DND-41 (cell line): ENCODE measurements around the gene GAS7.
"Not testable (repeated sequence)": the region's sequence is repeated elsewhere in the genome, so short reads cannot be mapped to it uniquely, and the experiment has no call there.

Experiments
- ATAC-seq: fragments of 200-7000 bp; cut with Tn5 transposase; 3 replicates; pipeline ENCODE4 v1.9.1; 2021; ENCODE audit warnings: low read depth; ENCODE audit not compliant: insufficient read depth
- DNase-seq: peaks from one replicate; pipeline ENCODE4 v3.0.0-alpha.2; 2020
- H2AFZ ChIP-seq: 2 replicates; pipeline ENCODE4 v1.6.0; 2012; ENCODE audit warnings: low read depth, low read length
- H3K27ac ChIP-seq: 2 replicates; pipeline ENCODE4 v1.5.1; 2012; ENCODE audit warnings: low read length, inconsistent platforms
- H3K27me3 ChIP-seq: fragments of 200-600 bp; sonication (generic); 2 replicates; pipeline ENCODE4 v1.6.0; 2012; ENCODE audit warnings: low read length, mild to moderate bottlenecking, inconsistent platforms; ENCODE audit not compliant: insufficient read depth, poor library complexity
- H3K36me3 ChIP-seq: 2 replicates; pipeline ENCODE4 v1.5.1; 2012; ENCODE audit warnings: low read length, inconsistent platforms; ENCODE audit not compliant: insufficient read depth
- H3K4me1 ChIP-seq: 2 replicates; pipeline ENCODE4 v1.5.1; 2012; ENCODE audit warnings: mild to moderate bottlenecking, low read length; ENCODE audit not compliant: insufficient read depth
- H3K4me2 ChIP-seq: 2 replicates; pipeline ENCODE4 v1.6.0; 2012; ENCODE audit warnings: mild to moderate bottlenecking, moderate library complexity, low read length, inconsistent platforms; ENCODE audit not compliant: insufficient read depth
- H3K4me3 ChIP-seq, 2 experiments: fragments of 200-600 bp in 1 of 2; shearing (Covaris generic) in 1 of 2; 2 replicates each; pipeline ENCODE4 v1.5.1; 2012 to 2016; ENCODE audit warnings: inconsistent platforms in 2 of 2, low read length in 2 of 2, mild to moderate bottlenecking in 2 of 2, low read depth in 1 of 2, moderate library complexity in 1 of 2
- H3K79me2 ChIP-seq: 2 replicates; pipeline ENCODE4 v1.6.0; 2012; ENCODE audit warnings: low read length, inconsistent platforms; ENCODE audit not compliant: insufficient read depth
- H3K9ac ChIP-seq: 2 replicates; pipeline ENCODE4 v1.6.0; 2012; ENCODE audit warnings: low read depth, mild to moderate bottlenecking, inconsistent platforms, low read length, moderate library complexity
- H3K9me3 ChIP-seq: 2 replicates; pipeline ENCODE4 v1.5.1; 2012; ENCODE audit warnings: low read length, moderate library complexity, mild to moderate bottlenecking, inconsistent platforms; ENCODE audit not compliant: insufficient read depth, severe bottlenecking
- H4K20me1 ChIP-seq: 2 replicates; pipeline ENCODE4 v1.6.0; 2012; ENCODE audit warnings: low read length; ENCODE audit not compliant: insufficient read depth
- EZH2 ChIP-seq: IDR thresholded peaks from 3 replicates; pipeline ENCODE4 v1.6.1; 2012; ENCODE audit warnings: borderline replicate concordance, low read depth, mild to moderate bottlenecking, moderate library complexity, low read length, inconsistent platforms; ENCODE audit not compliant: severe bottlenecking
- TF ChIP-seq, protein P1 (sequence below): IDR thresholded peaks from 2 replicates; pipeline ENCODE4 v1.5.1; 2012; ENCODE audit warnings: borderline replicate concordance, low read length, moderate library complexity, mild to moderate bottlenecking; ENCODE audit not compliant: poor library complexity, severe bottlenecking; ENCODE audit errors: extremely low read depth

The GAS7 gene

DNA sequence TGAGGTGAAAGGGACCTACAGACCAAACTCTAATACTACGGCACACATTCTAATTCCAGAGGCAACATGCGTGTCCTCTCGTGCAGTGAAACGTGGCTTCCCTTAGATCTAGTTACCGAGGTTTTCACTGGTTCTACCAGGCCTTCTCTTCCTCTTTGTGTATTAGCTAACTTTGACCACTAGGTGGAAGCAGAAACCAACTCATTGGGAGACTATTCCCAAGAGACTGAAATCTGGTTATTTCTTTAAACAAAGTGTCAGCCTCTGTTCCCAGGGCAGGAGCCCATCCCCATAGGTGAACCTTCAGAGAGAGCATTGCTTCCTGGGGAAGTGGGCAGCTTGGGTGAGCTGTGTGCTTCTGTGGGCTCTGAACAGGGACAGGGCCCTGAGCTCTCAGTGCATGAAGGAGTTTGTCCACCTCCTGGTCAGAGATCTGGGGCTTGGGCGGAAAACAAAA lies 273.6 kb downstream of the GAS7 start:
- no peak overlapping the region for H3K4me2 ChIP-seq
- no peaks in the 10 kb centered on the region for H3K9me3 ChIP-seq
- H3K9ac ChIP-seq, result no peak overlapping the region
- DNase-seq (peak; percentile 46), ATAC-seq (peak; percentile 83)
- TF ChIP-seq, protein P1, sequence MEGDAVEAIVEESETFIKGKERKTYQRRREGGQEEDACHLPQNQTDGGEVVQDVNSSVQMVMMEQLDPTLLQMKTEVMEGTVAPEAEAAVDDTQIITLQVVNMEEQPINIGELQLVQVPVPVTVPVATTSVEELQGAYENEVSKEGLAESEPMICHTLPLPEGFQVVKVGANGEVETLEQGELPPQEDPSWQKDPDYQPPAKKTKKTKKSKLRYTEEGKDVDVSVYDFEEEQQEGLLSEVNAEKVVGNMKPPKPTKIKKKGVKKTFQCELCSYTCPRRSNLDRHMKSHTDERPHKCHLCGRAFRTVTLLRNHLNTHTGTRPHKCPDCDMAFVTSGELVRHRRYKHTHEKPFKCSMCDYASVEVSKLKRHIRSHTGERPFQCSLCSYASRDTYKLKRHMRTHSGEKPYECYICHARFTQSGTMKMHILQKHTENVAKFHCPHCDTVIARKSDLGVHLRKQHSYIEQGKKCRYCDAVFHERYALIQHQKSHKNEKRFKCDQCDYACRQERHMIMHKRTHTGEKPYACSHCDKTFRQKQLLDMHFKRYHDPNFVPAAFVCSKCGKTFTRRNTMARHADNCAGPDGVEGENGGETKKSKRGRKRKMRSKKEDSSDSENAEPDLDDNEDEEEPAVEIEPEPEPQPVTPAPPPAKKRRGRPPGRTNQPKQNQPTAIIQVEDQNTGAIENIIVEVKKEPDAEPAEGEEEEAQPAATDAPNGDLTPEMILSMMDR, result peak; percentile 92
- no peak for TF ChIP-seq EZH2
- H3K27ac ChIP-seq, result no peak overlapping the region
- no peak overlapping the region for H2AFZ ChIP-seq
- H3K79me2 ChIP-seq, result no peaks in the 10 kb centered on the region
- no peak overlapping the region for H3K4me3 ChIP-seq
- H3K36me3 ChIP-seq, result peaks cover 12% of the 10 kb centered on the region
- no peaks in the 10 kb centered on the region for H3K27me3 ChIP-seq
- peaks cover 8% of the 10 kb centered on the region; the same call in 1 of the 2 replicates for H4K20me1 ChIP-seq
- no peaks in the 10 kb centered on the region for H3K4me1 ChIP-seq

DNA sequence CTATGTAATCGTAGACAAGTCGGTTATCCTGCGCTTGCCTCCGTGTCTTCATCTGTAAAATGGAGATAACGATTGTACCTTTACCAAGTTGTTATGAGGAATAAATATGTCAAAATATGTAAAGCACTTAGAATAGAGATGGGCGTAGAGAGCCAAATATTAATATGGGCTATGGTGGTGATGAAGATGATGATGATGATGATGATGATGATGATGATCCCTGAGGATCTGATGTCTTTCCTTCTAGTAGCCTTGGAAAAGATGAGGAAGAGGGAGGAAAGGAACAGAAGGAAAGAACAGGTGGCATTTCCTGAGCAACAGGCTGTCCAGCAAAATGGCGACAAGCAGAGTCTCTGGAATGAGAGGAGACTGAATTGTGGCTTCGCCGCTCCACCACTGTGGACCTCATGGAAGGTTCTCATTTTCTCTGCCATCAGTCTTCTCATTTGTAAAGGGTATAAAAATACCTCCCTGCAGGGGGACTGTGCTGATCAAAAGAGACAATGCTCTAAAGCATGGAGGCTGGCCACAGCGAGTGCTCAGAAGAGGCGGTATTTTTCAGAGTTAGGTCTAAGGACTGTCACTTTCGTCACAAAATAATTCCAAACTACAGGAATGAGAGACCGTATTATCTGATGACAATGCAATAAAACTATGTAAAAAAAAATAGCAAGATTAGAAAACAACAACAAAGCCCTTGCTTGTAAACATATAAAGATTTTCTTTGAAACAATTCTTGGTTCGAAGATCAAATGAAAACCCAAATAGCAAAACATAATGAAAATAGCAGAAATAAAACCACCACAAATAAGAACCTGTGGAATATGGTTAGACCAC lies 276.2 kb downstream of the GAS7 start:
- DNase-seq, result no peak
- no peak overlapping the region for H3K4me3 ChIP-seq
- H3K4me2 ChIP-seq, result no peak overlapping the region
- ATAC-seq, result no peak
- peaks cover 18% of the 10 kb centered on the region for H3K36me3 ChIP-seq
- no peak overlapping the region for H2AFZ ChIP-seq
- H3K9me3 ChIP-seq, result no peaks in the 10 kb centered on the region
- peaks cover 8% of the 10 kb centered on the region; the same call in 1 of the 2 replicates for H4K20me1 ChIP-seq
- TF ChIP-seq EZH2, result no peak
- TF ChIP-seq, protein P1, result no peak
- H3K4me1 ChIP-seq, result no peaks in the 10 kb centered on the region
- no peaks in the 10 kb centered on the region for H3K79me2 ChIP-seq
- H3K9ac ChIP-seq, result no peak overlapping the region
- H3K27me3 ChIP-seq, result no peaks in the 10 kb centered on the region
- H3K27ac ChIP-seq, result no peak overlapping the region

GRCh38 chr17:9921216-9921615 lies 277.2 kb downstream of the GAS7 start:
- not testable (repeated sequence) for DNase-seq, H3K79me2 ChIP-seq, H3K27me3 ChIP-seq, H3K4me2 ChIP-seq, H2AFZ ChIP-seq, ATAC-seq, H3K9me3 ChIP-seq, H4K20me1 ChIP-seq, H3K4me1 ChIP-seq, H3K4me3 ChIP-seq, H3K27ac ChIP-seq, H3K9ac ChIP-seq
- H3K36me3 ChIP-seq, result peaks cover 19% of the 10 kb centered on the region

DNA sequence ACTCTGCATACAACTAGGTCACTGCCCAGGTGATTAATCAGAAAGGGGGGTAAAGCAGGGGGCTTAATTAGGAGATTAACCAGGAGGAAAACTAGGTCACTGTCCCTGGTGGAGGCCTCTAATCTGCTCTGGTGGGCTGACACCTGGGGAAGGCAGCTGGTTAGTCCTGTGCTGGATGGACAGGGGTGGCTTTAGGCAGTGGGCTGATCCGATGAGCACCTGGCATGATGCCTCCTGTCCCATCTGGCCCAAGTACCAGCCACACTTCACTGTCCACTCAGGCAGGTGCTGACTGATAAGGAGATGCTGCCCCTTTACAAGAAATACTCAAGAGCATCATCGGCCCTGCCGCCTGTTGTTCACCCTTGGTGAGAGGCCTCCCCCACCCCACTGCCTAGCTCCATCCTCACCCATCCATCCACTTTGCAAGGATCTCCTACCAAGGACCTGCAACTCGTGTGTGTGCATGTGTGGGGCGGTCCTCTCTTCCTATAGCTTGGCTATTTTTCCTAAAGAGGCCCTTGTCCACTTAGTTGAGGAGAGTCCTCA lies 279.5 kb downstream of the GAS7 start:
- TF ChIP-seq, protein P1, result no peak
- no peak for TF ChIP-seq EZH2

More for the DNA sequence above, 279.5 kb downstream of the GAS7 start:
- Histone ChIP-seq H3K9me3 (no peaks in the 10 kb centered on the region), H3K4me2 (no peak overlapping the region), H2AFZ (no peak overlapping the region), H4K20me1 (no peaks in the 10 kb centered on the region), H3K79me2 (no peaks in the 10 kb centered on the region), H3K4me1 (no peaks in the 10 kb centered on the region), H3K36me3 (peaks cover 13% of the 10 kb centered on the region; the same call in 1 of the 2 replicates), H3K27ac (no peak overlapping the region), H3K27me3 (no peaks in the 10 kb centered on the region), H3K9ac (no peak overlapping the region), H3K4me3 (no peak overlapping the region)
- no peak for DNase-seq
- ATAC-seq, result no peak
